Urothelium cell line (cell line): Measurements from ENCODE around the gene IGSF3.
"Not testable (repeated sequence)": the region's sequence is repeated elsewhere in the genome, so short reads cannot be mapped to it uniquely, and the experiment has no call there.

ENCODE experiments used
- DNase-seq: peaks from one replicate; pipeline ENCODE4 v3.0.0; 2011; ENCODE audit warnings: low spot score, mixed read lengths
- FAIRE-seq: peaks from 2 replicates; lab custom pipeline; 2011; peaks lifted over from hg19 to GRCh38; lab: Jason Lieb, UNC

Gene IGSF3

GRCh38 chr1:116664366-116664977, 3.1 kb downstream of the IGSF3 start:
- FAIRE-seq (no peak), DNase-seq (no peak)

DNA sequence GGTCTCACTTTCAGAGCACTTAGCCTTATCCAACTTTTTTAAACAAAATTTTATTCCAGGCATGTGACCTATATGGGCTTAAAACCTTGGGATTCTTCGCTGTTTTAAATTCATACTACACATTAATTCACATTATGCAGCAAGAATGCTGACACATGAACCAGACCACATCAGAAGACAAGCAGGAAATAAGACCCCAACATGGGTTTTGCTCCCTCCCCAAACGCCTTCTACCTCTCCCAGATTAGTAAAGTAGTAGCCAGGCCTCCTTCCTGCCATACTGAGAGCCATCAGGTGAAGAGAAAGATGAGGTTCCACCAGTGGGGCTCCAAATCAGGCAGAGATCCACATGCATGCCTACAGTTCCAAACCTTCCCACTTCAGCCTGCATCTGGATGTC, 3.7 kb downstream of the IGSF3 start:
- FAIRE-seq (no peak), DNase-seq (no peak)

GRCh38 chr1:116661633-116662032, 5.9 kb downstream of the IGSF3 start:
- FAIRE-seq: no peak
- DNase-seq: no peak

- not testable (repeated sequence) for FAIRE-seq, DNase-seq
Observed at GRCh38 chr1:116658645-116659044, 8.9 kb downstream of the IGSF3 start.

DNA sequence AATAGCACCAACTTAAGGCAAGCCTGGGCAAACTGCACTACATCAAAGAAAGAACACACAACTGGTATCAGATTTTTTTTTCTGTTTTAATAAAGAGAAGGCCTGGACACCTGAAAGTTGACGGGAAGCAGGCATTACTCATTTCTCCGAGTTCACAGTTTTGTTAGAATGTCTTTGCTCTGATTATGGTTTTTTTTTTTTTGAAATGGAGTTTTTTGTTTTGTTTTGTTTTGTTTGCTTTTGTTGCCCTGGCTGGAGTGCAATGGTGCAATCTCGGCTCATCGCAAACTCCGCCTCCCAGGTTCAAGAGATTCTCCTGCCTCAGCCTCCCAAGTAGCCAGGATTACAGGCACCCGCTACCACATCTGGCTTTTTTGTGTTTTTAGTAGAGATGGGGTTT, 9.7 kb downstream of the IGSF3 start:
- DNase-seq, FAIRE-seq: not testable (repeated sequence)

DNA sequence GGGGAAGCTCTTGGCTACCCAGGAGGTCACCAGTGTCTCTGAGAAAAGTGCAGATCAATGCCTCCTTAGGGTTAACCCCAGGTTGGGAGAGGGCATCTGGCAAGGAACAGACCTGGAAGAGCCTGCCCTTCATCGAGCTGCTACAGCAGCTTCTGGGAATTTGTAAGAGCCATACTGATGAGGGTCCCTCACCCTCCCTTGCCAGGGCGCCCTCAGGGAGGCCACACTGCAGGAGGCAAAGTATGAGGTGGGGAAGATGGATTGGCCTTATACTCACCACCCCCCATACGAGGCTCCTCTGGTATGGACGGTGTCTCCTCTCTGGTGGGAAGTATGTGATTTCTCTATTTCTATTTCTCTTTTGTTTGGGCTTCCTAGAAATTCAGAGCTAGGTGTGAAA, 13.2 kb downstream of the IGSF3 start:
- DNase-seq (no peak), FAIRE-seq (no peak)

DNA sequence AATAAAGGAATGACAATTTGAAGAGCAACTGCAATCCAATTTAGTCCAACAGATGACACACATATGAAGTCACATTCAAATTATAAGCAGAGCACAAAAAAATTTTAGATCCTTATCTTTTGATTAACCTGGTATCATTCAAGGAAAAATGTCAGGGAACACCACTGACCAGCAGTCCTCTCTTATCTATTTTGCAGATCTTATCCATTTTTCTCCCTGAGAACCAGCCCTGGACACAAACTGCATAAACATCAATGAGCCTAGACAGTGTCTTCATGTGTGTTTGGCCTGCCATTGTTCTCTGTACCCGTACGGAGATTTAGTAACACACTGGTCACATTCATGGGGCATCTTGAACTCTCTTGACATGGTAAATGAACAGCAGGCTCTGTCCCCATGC, 14.9 kb downstream of the IGSF3 start:
- FAIRE-seq, DNase-seq: not testable (repeated sequence)

GRCh38 chr1:116650781-116651180, 16.8 kb downstream of the IGSF3 start:
- FAIRE-seq, DNase-seq: not testable (repeated sequence)

GRCh38 chr1:116649041-116649440, 18.5 kb downstream of the IGSF3 start:
- DNase-seq, FAIRE-seq: not testable (repeated sequence)

DNA sequence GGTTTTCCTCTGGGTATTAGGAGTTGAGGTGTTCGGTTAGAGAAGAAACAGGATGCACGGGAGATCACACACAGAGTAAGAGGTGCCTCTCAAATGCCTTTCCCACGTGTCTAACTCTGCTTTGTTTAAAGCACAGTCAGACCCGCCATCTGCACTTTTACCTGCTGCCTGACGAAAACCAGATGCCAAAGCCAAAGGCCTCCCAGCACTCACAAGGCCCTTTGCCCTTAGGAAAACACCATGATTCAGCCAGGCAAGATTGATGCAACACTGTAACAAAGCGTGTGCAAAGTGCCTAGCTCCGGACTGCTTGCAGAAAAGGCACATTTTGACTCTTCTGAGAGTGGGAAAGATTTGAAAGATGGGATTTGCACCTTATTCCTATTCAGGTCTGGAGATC, 19.2 kb downstream of the IGSF3 start:
- FAIRE-seq, DNase-seq: not testable (repeated sequence)

DNA sequence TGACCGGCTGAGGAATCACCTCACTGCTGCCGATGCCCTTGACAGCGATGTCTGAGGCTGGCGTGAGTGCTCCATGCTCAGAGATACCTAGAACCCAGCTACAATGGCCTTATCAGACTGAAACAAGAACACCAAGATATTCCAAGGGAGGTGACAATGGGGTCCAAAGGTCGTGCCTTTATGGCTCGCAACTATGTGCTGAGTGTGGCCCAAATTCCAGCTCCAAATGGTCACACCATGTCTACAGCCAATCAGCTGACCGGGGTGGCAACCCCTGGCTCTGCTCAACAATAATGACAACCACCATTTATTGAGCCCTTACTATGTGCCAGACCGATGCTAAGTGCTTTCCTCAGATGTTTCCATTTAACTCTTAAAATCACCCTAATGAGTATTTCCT, 20.3 kb downstream of the IGSF3 start:
- FAIRE-seq, DNase-seq: not testable (repeated sequence)

DNA sequence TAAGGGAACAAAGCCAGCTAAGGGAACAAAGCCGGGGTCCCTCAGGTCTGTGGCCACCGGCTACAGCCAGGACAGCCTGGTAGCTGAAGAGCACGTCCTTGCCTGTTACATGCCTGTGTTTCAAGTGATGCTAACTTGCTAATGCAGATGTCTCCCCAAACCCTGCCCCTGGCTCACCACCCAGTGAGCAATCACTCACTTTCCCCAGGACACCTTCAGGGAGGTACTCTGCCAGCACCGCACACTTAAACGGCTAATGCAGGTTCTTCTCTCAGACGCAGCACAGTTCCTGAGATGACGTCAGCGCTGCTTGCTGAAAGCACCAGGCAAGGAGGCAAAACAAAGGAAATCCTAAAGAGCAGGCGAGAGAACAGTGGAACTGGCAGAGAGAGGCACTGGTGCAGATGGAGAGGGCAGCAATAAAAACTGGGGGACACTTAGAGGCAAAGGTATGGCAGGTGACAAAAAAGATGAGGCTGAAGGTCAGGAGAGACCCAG, 20.8 kb downstream of the IGSF3 start:
- not testable (repeated sequence) for DNase-seq

GRCh38 chr1:116645802-116646672, 21.5 kb downstream of the IGSF3 start:
- not testable (repeated sequence) for DNase-seq, FAIRE-seq

More for the DNA sequence above, 20.8 kb downstream of the IGSF3 start:
- FAIRE-seq: not testable (repeated sequence)

DNA sequence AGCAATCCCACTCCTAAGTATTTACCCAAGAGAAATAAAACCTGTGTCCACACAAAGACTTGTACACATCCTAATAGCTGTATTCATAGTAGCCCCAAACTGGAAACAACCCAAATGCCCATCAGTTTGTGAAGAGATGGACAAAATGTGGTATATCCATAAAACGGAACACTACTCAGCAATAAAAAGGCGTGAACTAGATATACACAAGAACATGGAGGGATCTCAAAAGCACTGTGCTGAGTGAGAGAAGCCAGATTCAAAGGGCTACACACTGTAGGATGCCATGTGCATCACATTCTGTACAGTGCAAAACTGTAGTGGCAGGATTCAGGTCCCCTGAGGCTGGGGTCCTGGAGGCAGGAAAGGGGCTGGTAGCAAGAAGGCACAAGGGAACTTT, 22.5 kb downstream of the IGSF3 start:
- not testable (repeated sequence) for DNase-seq, FAIRE-seq

DNA sequence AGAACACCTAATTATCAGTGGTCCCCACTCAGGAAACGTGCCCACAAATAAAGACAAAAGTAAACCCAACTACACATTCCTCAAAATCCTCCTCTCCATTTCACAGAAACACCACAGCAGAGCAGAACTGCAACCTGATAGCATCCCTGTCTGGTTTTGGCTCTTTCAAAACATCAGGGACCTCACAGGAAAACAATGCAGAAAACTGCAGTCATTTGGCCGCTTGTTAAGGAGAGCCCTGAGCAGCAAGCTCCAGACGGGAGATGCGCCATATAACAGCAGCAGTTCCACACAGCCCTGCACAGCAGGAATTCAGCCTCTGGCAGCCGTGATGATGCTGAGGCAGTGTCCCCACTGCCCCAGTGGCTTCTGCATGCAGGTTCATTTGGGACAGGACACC, 23.4 kb downstream of the IGSF3 start:
- not testable (repeated sequence) for DNase-seq, FAIRE-seq

DNA sequence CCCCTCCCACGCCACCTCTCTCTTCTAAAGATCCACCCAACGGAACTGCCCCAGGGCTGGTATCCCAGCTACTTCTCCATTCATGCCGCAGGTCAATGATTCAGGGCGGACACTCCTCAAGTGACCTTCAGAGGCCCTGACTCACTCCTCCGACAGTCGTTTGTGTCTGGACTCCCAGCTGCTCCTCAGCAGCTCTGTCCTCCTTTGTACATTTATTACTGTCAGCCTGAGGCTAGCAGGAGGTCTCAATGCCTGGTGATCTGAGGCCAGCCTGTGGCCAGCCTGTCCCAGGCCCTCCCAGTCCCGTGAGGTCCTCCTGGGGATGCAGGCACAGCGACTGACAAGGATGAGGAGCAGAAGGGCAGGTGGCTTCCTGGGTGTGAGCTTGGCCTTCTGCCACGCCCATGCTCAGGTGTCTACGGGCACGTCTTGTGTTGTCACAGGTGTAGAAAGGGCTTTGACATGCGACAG, 24.2 kb downstream of the IGSF3 start:
- DNase-seq, FAIRE-seq: not testable (repeated sequence)

DNA sequence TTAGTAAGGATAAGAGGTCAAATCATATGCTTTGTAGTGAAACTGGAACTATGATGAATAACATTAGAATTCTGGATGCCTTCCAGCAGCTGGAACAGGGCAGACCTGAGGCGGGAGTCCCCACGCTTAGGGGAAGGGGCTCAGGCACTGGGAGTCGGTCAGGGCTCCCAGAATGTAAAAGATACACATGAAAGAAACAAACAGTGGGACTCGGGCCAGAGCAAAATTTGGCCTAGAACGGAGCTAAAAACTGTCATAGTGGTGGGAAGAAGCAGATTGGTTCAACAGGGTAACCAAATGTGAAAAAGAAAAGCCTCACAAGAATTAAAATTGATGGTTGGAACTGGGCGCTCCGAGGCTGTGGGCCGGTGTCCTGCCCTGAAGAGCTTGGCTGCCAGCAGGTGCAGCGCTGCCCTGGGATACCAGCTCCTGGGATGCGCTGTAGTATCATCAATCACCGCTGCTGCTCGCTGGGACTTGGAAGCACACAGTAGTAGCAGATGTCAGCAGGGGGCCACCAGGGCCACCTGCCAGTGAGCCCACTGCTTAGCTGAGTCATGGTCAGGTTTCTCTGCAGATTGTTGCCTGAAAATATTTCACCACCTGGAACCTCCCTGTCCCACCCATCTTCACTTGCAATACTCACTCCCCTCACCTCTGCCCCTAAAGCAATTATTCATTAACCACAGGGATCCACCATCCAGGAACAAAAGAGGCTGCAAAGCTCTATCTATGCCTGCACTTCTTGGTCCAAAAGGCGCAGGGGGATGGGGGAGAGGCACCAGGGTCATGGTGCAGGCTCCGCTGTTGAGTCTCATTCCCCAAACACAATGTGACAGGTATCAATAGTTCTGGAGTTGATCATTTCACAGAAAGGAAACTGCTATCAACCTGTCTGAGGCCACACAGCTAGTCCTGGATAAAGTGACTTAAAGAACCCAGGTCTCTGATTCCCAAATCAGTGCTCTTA, 24.9 kb downstream of the IGSF3 start:
- not testable (repeated sequence) for DNase-seq, FAIRE-seq

DNA sequence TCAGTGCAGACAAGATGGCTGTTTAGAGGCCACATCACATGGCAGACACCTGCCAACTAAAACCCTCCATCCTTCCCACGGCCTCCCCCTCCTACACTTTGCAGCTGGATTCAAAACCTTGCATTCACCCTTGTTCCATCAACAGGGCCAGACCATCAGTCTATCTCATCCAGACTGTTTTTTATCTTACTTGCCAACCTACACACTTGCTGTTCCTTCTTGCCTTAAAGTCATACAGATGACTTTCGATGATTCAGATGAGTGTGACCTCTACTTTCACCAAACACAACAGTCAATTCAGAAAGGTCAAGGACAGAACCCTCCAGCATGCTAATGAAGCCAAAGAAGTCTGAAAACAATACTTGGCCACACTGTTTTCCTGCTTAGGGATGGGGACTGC, 29.9 kb downstream of the IGSF3 start:
- not testable (repeated sequence) for DNase-seq, FAIRE-seq

DNA sequence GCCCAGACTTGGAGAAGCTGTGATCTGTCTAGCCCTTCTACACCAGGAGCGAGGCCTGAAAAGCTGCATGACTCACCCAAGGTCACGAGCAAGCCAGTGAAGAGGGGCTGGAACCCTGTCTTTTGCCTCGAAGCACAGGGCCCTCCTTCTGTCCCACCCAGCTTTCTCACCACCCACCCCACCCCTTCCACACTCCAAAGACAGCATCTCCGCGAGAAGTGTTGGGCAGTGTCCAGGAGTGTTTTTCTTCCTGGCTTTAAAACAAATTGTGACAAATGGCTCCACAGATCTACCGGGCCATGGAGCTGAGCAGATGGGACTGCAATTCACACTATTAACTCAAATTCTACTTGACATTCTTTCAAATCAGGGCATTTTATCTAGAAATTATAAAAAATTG, 30.9 kb downstream of the IGSF3 start:
- FAIRE-seq, DNase-seq: not testable (repeated sequence)

DNA sequence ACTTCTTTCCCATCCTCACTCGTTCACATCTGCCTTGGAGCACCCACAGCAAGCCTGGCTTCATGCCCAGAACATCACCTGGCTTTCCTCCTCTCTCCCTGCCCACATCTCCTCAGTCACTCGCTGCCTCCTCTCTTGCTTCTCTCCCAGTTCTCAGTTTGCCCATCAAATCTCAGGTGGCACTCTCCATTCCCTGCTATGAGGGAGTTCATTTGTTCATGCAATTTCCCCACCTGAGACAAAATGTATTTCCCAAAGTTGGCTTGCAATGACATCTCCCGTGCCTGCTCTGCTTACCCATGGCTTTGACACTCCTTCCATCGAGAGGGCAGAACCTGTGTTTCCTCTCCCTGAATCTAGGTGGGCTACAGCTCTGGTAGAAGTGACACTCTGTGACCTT, 33.1 kb downstream of the IGSF3 start:
- not testable (repeated sequence) for FAIRE-seq, DNase-seq
